Large intestine (tissue), 3 donors: ENCODE results near the gene NFASC. TPM values are rescaled to one million over a fixed set of nuclear protein-coding genes. Genes with fewer than 3 reads are reported as not detected.
A peak's percentile ranks its signal among the peaks of the same experiment; 100 is the strongest.

ENCODE experiments used
- DNase-seq, 2 donors: peaks; one replicate each; pipeline versions ENCODE4 v3.0.0 to v3.0.0-alpha.2; 2013
- H3K27ac ChIP-seq: one replicate; pipeline ENCODE4 v1.5.1; 2013; ENCODE audit warnings: low read length
- H3K27me3 ChIP-seq: 2 replicates; pipeline ENCODE4 v1.6.1; 2013; ENCODE audit warnings: low read length; ENCODE audit not compliant: control insufficient read depth, insufficient read depth
- H3K36me3 ChIP-seq: 2 replicates; pipeline ENCODE4 v1.6.1; 2013; ENCODE audit warnings: low read length; ENCODE audit not compliant: control insufficient read depth, insufficient read depth
- H3K4me1 ChIP-seq: one replicate; pipeline ENCODE4 v1.6.1; 2013; ENCODE audit warnings: low read length; ENCODE audit not compliant: control insufficient read depth, insufficient read depth
- H3K4me3 ChIP-seq: one replicate; pipeline ENCODE4 v1.5.1; 2013; ENCODE audit warnings: low read length
- H3K9me3 ChIP-seq: one replicate; pipeline ENCODE4 v1.6.1; 2013; ENCODE audit warnings: mild to moderate bottlenecking, low read depth, low read length, moderate library complexity; ENCODE audit not compliant: control insufficient read depth
- WGBS: methylation state at CpG from one replicate; pipeline ENCODE4 v1.1.5; 2013; ENCODE audit warnings: low lambda C conversion rate; ENCODE audit not compliant: insufficient coverage; 5-methylcytosine and 5-hydroxymethylcytosine counted together
- polyA plus RNA-seq: library from polyadenylated mRNA; unstranded; fragments of 120-200 nt; gene quantifications from one replicate; pipeline ENCODE4 v1.2.1, GENCODE V29; 2013

The NFASC gene
- polyA plus RNA-seq, 1 donor = 10.1 TPM

DNA sequence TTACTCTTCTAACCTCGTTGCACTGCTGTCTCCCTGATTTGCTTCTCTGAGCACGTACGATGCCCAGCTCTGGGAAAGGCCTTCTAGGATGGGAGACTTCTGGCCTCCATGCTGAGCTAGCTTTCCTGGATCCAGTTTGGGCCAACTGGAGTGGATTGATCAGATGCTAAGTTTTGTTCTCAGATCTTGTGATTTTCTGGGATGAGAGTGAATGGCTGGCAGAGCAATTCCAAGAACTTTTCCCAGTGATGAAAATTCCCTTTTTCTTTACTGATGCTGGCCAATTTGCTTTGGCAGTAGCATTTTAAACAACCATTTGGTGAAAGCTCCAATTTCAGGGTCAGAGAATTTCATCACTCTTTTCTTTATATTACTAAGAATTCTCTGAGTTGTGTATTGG is 34.9 kb upstream of the NFASC start:
- Histone ChIP-seq H3K4me1 (no peaks in the 10 kb centered on the region), H3K4me3 (no peak overlapping the region), H3K36me3 (no peaks in the 10 kb centered on the region), H3K27ac (no peak overlapping the region), H3K27me3 (peaks cover 11% of the 10 kb centered on the region), H3K9me3 (no peaks in the 10 kb centered on the region)
- no CpG with 5 or more reads among the region's 3 CpGs for WGBS
- DNase-seq = no peak

GRCh38 chr1:204836856-204837255 is 33.8 kb upstream of the NFASC start:
- Histone ChIP-seq H3K36me3 (no peaks in the 10 kb centered on the region), H3K27me3 (peaks cover 7% of the 10 kb centered on the region), H3K9me3 (no peaks in the 10 kb centered on the region), H3K4me1 (no peaks in the 10 kb centered on the region), H3K4me3 (no peak overlapping the region), H3K27ac (no peak overlapping the region)
- DNase-seq = no peak
- WGBS = 80% methylated on average over 1 of the region's 1 CpG

- Histone ChIP-seq H3K4me1 (peaks cover 2% of the 10 kb centered on the region), H3K4me3 (no peak overlapping the region), H3K36me3 (no peaks in the 10 kb centered on the region), H3K27ac (no peak overlapping the region), H3K9me3 (no peaks in the 10 kb centered on the region), H3K27me3 (peaks cover 7% of the 10 kb centered on the region)
- WGBS = no CpG with 5 or more reads among the region's 7 CpGs
- DNase-seq = peak in 1 of 2 donors; percentile 33
Observed at GRCh38 chr1:204837440-204838084, 33.1 kb upstream of the NFASC start.

GRCh38 chr1:204841316-204841715 is 29.3 kb upstream of the NFASC start:
- H3K27ac ChIP-seq = no peak overlapping the region

GRCh38 chr1:204841798-204842197 is 28.9 kb upstream of the NFASC start:
- WGBS = no CpG with 5 or more reads among the region's 2 CpGs
- Histone ChIP-seq H3K4me3 (no peak overlapping the region), H3K36me3 (no peaks in the 10 kb centered on the region), H3K27ac (no peak overlapping the region), H3K4me1 (peaks cover 17% of the 10 kb centered on the region), H3K9me3 (no peaks in the 10 kb centered on the region), H3K27me3 (no peaks in the 10 kb centered on the region)
- no peak for DNase-seq

More at GRCh38 chr1:204841316-204841715, 29.3 kb upstream of the NFASC start:
- Histone ChIP-seq H3K4me3 (no peak overlapping the region), H3K9me3 (no peaks in the 10 kb centered on the region), H3K36me3 (no peaks in the 10 kb centered on the region), H3K27me3 (no peaks in the 10 kb centered on the region), H3K4me1 (peaks cover 17% of the 10 kb centered on the region)
- DNase-seq = no peak
- no CpG with 5 or more reads among the region's 1 CpG for WGBS

DNA sequence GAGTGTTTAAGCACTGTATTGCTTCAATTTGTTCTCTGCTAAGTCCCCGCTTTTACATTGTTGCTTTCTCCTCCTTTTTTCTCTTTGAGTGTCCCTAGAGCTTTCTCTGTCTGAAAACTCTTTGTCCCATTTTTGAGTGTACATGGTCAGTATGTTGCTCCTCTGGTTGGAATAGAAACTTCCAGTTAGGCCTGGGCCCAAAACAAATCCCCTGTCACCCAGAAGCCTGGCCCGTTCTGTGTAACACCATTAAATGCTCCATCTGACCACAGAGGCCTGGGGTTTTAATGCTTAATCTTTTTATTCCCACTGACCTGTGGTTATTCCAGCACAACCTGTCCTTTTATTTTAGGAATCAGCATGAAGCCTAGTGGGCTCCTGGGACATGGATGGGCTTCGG is 28.3 kb upstream of the NFASC start:
- Histone ChIP-seq H3K27ac (peak overlapping the region; percentile 40), H3K9me3 (no peaks in the 10 kb centered on the region), H3K27me3 (no peaks in the 10 kb centered on the region), H3K4me1 (peaks cover 17% of the 10 kb centered on the region), H3K36me3 (no peaks in the 10 kb centered on the region), H3K4me3 (no peak overlapping the region)
- no peak for DNase-seq
- WGBS = 80% methylated on average over 1 of the region's 3 CpGs

DNA sequence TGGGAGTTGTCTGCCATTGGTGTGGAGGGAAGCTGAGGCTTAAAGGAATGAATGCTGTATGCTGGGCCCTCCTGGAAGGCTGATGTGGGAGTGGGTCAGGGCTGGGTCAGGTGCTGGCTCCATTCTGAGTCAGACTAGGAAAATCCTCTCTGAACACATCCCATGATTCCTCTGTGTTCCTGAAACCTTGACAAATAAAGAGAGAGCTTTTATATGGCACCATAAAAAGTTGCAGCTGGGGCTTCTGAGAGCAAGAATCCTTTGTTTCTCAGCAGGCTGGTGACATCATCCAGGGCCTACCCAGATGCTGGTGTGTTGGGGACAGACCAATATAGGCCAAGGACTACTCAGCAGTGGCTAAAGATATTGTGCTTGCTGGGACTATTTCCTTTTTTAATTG is 27.8 kb upstream of the NFASC start:
- peaks cover 17% of the 10 kb centered on the region for H3K4me1 ChIP-seq
- H3K36me3 ChIP-seq = no peaks in the 10 kb centered on the region
- DNase-seq = peak; percentile 50 to 75
- H3K4me3 ChIP-seq = no peak overlapping the region
- no peaks in the 10 kb centered on the region for H3K27me3 ChIP-seq
- peak overlapping the region; percentile 58 for H3K27ac ChIP-seq
- H3K9me3 ChIP-seq = no peaks in the 10 kb centered on the region

- WGBS = no CpG with 5 or more reads among the region's 3 CpGs
- Histone ChIP-seq H3K4me3 (no peak overlapping the region), H3K36me3 (no peaks in the 10 kb centered on the region), H3K9me3 (no peaks in the 10 kb centered on the region), H3K4me1 (peaks cover 17% of the 10 kb centered on the region), H3K27ac (no peak overlapping the region), H3K27me3 (no peaks in the 10 kb centered on the region)
- DNase-seq = no peak
Observed at GRCh38 chr1:204846546-204846945, 24.1 kb upstream of the NFASC start.

DNA sequence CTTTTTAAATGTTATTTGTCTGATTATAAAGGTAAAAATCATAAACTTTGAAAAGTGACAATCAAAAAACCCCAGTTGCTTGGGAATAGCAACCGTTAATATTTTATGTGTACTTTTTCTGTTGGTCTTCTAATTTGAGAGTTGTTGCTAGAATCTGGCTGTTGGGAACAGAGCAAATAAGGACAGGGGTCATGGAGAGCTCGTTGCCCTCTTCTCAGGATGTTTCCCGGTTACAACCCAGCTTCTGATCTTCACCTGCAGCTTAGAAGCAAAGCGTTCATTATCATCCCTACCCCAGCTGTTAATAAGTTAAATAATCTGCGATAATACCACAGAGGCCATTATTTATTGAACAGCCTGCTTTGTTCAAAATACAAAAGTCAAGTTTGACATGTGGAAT is 22.1 kb upstream of the NFASC start:
- H3K4me1 ChIP-seq = peaks cover 10% of the 10 kb centered on the region
- H3K9me3 ChIP-seq = no peaks in the 10 kb centered on the region
- H3K27ac ChIP-seq = no peak overlapping the region
- 20% methylated on average over 1 of the region's 5 CpGs for WGBS
- DNase-seq = no peak
- no peaks in the 10 kb centered on the region for H3K36me3 ChIP-seq
- H3K27me3 ChIP-seq = no peaks in the 10 kb centered on the region
- H3K4me3 ChIP-seq = no peak overlapping the region

DNA sequence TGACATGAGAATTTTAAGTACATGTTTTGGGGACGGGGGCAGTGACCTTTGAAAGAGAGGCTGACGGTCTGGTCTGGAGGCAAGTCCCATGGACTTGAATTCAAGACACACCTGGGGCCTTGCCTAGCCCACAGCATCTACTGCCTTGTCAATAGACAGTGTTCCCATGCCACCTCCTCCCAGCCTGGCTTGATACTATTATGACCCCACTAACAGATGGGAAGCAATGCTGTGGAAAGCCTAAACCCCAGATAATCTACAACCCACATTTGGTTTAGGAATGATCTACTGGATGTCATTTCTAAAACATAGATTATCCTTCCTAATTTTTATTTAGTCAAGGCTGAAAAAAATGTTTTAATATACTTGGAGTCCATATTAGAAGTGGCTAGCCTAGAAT is 17.8 kb upstream of the NFASC start:
- Histone ChIP-seq H3K4me1 (no peaks in the 10 kb centered on the region), H3K27ac (no peak overlapping the region), H3K9me3 (no peaks in the 10 kb centered on the region), H3K27me3 (peaks cover 10% of the 10 kb centered on the region), H3K36me3 (no peaks in the 10 kb centered on the region), H3K4me3 (no peak overlapping the region)
- WGBS = no CpG with 5 or more reads among the region's 2 CpGs
- DNase-seq = no peak

DNA sequence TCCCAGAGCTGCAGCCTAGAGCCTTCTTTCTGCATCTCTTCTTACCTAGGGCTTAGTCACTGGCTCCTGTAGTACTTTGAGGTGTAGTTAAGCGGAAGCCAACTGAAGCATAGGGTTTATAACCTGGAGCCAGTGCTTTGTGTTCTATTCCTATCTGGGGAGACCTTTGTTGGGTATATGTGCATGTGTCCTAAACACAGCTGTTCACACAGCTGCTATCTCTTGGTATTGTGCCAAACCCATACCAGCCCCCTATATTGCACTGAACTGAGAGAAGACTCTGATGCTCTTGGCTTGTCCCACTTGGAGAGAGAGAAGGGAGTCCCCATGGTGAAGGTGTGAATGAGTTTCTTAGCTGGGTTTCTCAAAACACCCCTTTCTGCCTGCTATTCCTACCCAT is 17.2 kb upstream of the NFASC start:
- H3K4me1 ChIP-seq = no peaks in the 10 kb centered on the region
- H3K27ac ChIP-seq = no peak overlapping the region
- peaks cover 10% of the 10 kb centered on the region for H3K27me3 ChIP-seq
- no peaks in the 10 kb centered on the region for H3K36me3 ChIP-seq
- no peak for DNase-seq
- WGBS = no CpG with 5 or more reads among the region's 1 CpG
- H3K9me3 ChIP-seq = no peaks in the 10 kb centered on the region
- no peak overlapping the region for H3K4me3 ChIP-seq
